Globus pallidus (tissue), 1 donor: ENCODE measurements around the gene STXBP5.

Source experiments
- DNase-seq: peaks from one replicate; pipeline ENCODE4 v3.0.0-alpha.2; 2015; ENCODE audit warnings: low spot score

The STXBP5 gene

DNA sequence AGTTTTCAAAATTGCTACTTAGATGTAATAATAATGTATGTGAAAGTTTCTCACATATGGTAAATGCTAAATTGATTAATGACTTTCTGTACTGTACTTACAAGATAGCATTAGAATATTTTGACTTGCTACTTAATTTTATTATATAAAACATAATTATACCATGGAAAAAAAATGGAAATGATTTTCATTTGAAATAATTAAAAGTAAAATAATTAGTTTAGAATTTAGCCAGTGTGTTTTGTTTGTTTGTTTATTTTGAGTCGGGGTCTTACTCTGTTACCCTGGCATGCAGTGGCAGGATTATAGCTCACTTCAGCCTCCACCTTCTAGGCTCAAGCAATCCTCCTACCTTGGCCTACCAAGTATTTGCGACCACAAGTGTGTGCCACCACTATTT is 7.1 kb downstream of the STXBP5 start:
- DNase-seq = no peak

- DNase-seq = no peak
These were observed 7.6 kb downstream of the STXBP5 start for GRCh38 chr6:147211831-147212230.

GRCh38 chr6:147212622-147213021 is 8.4 kb downstream of the STXBP5 start:
- no peak for DNase-seq

GRCh38 chr6:147213772-147214171 is 9.6 kb downstream of the STXBP5 start:
- DNase-seq = no peak

DNA sequence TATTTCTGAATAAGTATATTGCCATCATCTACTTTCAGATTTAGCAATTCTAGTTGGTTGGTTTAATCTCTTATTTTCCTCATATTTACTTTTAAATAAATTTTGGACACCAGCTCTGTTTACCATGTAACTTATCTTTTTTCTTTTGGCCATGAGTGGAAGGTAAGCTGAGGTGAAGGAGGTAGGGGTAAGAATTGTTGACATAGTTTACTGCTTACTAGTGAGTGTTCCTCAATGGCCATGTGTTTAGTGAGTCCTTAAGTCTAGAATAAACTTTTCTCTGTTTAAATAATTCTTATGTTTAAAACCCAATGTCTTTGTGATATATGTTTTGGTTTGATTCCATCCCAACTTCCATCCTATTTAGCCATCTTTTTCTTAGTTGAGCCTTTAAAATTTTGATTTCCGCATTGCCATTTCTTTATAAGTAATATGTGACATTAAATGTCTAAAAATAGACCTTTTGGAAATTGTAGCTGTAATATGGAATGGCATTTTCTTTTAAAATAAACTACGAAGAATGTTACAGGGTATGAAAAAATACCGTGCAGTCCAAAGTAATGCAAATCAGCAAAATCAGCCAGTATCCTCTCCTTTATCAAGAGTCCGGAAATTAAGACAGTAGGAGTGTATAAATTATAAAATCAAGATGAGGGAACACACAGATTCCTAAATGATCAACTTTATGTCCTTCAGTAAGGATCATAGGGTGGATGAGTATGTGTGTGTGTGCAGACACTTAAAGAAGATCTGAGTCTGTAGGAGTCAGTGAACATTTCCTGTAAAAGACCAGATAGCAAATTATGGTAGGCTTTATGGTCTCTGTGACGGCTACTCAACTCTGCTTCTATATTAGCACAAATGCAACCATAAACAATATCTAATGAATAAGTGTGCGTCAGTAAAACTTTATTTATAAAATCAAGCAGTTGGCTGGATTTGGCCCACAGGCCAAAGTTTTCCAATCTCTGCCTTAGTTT is 10.3 kb downstream of the STXBP5 start:
- no peak for DNase-seq

GRCh38 chr6:147216915-147217314 is 12.7 kb downstream of the STXBP5 start:
- no peak for DNase-seq

GRCh38 chr6:147217840-147218404 is 13.7 kb downstream of the STXBP5 start:
- DNase-seq = no peak

DNA sequence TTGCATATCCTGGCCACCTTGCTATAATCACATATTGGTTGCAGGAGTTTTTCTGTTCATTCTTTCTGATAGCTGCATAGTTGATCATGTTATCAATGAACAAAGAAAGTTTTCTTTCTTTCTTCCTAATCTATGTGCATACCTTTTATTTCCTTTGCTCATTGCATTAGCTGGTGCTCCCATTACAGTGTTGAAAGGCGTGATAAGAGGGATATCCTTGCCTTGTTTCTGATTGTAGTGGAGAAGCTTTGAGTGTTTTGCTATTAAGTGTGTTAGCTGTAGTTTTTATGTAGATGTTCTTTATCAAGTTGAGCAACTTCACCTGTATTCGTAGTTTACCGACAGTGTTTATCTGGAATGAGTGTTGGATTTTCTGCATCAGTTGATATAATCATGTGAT is 14.6 kb downstream of the STXBP5 start:
- DNase-seq = no peak

- DNase-seq = no peak
These were observed 15.2 kb downstream of the STXBP5 start for GRCh38 chr6:147219463-147219862.

GRCh38 chr6:147220345-147220744 is 16.1 kb downstream of the STXBP5 start:
- no peak for DNase-seq

GRCh38 chr6:147221739-147222138 is 17.5 kb downstream of the STXBP5 start:
- DNase-seq = no peak

GRCh38 chr6:147222160-147222838 is 18.1 kb downstream of the STXBP5 start:
- DNase-seq = no peak

- DNase-seq = no peak
These were observed 19.5 kb downstream of the STXBP5 start for GRCh38 chr6:147223736-147224135.

- DNase-seq = no peak
These were observed 22.0 kb downstream of the STXBP5 start for GRCh38 chr6:147226163-147226724.

DNA sequence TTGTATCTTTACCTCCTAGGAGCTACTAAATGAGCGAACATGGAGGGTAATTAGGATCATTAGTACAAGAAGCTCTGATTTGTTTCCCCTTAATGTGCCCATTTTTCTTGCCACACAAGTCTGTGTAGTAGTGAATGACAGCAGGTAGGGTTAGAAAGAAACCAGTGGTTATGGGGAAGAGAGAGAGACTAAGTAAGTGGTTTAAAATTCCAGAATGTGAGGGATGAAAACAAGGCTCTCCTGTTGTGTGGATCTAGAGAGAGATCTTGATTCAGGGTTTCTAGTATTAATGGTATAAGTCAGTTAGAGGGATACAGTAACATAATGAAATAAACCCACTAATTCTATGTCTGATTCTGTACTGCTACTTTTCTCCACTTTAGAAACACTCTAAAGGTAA is 22.7 kb downstream of the STXBP5 start:
- DNase-seq = no peak

- DNase-seq = no peak
These were observed 23.6 kb downstream of the STXBP5 start for GRCh38 chr6:147227770-147228320.

GRCh38 chr6:147231589-147231988 is 27.4 kb downstream of the STXBP5 start:
- DNase-seq = no peak

GRCh38 chr6:147234685-147235084 is 30.5 kb downstream of the STXBP5 start:
- DNase-seq = no peak

- DNase-seq = no peak
These were observed 33.9 kb downstream of the STXBP5 start for GRCh38 chr6:147238164-147238563.

GRCh38 chr6:147238906-147239305 is 34.7 kb downstream of the STXBP5 start:
- DNase-seq = no peak

- no peak for DNase-seq
These were observed 40.6 kb downstream of the STXBP5 start for GRCh38 chr6:147244832-147245231.

DNA sequence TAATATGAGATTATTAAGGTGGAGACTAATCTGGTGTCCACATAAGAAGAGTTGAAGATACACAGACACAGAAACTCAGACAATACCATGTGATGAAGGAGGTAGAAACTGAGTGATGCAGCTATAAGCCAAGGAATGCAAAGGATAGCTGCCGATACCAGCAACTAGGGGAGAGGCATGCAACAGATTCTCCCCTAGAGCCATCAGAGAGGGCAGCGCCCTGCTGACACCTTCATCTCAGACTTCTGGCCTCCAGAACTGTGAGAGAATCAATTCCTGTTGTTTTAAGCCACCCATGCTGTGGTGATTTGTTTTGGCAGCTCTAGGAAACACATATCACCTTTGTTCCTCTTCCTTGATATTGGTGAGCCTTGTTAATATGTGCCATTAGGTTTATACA is 41.5 kb downstream of the STXBP5 start:
- DNase-seq = no peak
